ENCODE results near the gene DPH5.
A peak's percentile ranks its signal among the peaks of the same experiment; 100 is the strongest.
"Not testable (repeated sequence)": the region's sequence is repeated elsewhere in the genome, so short reads cannot be mapped to it uniquely, and the experiment has no call there.

DPH5 gene

DNA sequence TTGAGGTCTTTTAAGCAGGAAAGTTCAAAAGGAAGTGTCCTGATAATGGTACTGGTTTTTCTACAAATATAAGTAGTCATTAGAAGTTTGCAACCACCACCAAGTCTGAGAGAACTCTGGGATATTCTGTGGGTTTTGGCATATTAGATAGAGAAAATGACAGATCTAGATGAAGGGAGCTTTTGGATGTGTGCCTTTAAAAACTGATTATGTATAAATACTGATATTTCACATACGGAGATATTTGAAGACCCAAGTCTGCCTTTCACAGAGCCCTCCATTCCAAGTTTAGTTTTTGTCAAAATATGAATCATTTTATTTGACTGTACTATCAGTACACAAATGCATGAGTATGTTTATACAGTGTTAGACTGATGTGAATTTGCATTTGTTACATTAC lies 48.6 kb downstream of the DPH5 start:
- no peak for FAIRE-seq

DNA sequence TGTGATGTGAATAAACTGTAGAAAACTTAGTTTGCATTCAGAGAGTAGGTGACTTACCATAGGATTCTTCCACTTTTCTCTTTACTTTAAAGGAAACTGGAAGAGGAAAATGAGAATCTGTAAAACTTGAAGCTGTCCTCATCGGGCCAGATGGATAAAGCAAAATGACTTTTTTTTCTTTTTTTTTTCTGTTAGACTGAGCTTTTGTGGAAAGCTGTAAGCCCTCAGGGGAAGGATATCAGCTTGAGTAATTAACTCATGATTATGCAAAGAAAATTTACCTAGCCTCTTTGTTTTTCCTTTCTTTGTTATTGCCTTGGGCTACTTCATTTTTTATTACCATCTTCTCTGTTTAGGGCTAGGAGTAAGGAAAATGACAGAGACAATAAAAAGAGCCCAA lies 53.4 kb downstream of the DPH5 start:
- no peak for FAIRE-seq

DNA sequence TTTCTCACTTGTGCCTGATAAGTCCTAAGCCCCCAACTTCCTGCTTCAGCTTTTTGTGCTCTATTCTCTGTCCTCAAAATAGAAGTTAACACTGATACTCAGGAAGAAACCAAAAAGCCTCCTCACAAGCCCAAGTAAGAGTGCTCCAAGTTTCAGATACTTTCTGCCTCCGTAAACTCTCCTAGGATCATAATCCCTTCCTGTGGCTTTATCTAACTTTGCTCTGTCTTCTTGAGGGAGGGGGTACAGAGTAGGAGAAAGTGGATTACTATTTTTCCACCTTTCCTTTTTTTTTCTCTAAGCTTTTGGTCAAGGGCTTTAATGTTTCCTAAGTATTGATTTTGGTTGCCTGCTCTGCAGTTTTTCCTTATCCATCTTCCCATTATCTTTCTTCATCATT lies 54.6 kb downstream of the DPH5 start:
- no peak for FAIRE-seq

DNA sequence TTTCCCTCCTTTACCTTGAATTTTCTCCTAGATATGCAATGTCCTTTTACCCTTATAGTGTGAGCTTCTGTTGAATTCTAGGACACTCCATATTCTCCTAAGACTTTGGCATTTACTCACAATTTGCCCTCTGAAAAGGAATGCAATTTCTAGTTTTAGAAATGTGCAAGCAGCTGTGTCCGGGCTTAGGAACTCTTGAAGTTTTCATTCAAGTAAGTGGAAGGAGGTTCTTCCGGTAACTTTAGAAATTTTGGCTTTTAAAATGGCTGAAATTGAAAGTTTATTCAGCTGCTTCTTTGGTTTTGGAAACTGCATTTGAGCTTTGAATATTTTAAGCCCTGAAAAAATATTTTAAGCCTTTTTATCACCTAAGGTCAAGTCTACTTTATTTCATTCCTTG lies 56.3 kb downstream of the DPH5 start:
- FAIRE-seq: no peak

DNA sequence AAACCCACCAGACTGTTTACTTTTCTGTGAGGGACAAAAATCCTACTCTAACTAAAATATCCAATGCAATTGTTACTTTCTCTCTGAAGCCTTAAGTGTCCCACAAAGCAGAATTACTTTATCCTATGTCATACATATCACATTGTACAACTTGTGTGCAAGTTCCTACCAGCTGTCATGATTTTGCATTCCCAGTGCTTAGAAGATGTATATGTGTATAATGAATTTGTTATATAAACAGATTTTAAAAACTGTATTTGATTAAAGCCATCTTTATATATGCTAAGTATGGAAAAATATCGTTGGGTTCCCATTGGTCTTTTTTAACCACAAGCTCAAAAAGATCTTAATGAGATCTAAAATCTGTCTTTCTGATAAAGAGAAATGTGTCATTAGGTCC lies 57.0 kb downstream of the DPH5 start:
- FAIRE-seq: no peak

DNA sequence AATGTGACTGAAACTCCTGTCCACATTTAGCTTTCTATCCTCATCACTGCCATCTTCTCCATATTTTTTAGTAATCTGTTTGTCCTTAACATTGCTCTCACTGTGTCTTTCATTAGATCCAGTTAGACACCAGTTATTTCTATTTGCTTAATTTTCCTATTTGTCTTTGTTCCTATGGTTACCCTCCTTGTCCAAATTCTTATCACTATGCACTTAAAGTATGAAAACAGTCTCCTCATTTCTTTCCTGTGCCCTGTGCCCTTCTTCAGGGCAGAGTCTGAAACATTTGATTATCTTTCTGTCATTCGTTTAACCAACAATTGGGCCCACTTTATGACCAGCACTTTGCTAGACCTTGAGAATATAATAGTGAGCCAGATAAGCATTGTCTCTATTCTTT lies 65.5 kb downstream of the DPH5 start:
- no peak for FAIRE-seq

DNA sequence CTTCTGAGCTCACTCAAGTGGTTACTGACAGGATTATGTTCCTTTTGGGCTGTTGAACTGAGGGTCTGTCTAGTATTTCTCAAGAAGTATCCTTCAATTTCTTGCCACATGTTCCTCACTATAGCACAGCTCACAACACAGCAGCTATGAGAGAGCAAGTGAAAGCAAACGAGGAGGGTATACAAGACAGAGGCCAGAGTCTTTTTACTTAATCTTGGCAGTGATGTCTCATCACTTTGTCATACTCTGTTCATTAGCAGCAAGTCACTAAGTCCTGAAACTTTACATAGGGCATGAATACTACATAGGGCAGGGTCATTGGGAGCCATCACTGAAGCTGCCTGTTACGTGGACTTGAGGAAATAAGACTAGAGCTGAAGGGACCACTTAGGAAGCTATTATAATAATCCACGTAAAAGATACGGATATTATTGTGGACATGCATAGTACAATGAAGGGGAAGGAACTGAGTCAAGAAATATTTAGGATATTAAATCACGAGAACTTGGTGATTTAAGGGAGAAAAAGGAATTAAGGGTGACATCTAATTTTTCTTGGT lies 66.0 kb downstream of the DPH5 start:
- FAIRE-seq: no peak

DNA sequence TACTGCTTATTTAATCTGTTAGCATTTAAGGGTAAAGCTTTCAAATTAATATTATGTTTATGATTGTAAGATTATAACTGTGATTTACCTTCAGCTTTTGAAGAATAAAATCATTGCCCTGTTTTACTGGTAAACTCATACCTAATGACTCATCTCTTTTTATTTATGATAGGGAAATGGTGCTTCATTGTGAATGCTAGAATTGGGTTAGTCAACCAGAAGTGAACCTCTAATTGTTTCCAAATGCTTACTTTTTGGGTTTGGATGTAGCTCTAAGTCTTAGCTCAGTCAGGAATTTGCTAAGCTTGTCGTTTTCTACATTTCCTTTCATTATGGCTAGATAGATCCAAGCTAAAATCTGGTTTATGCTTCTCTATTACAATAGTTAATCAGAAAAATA lies 70.3 kb downstream of the DPH5 start:
- peak; percentile 92 for FAIRE-seq

DNA sequence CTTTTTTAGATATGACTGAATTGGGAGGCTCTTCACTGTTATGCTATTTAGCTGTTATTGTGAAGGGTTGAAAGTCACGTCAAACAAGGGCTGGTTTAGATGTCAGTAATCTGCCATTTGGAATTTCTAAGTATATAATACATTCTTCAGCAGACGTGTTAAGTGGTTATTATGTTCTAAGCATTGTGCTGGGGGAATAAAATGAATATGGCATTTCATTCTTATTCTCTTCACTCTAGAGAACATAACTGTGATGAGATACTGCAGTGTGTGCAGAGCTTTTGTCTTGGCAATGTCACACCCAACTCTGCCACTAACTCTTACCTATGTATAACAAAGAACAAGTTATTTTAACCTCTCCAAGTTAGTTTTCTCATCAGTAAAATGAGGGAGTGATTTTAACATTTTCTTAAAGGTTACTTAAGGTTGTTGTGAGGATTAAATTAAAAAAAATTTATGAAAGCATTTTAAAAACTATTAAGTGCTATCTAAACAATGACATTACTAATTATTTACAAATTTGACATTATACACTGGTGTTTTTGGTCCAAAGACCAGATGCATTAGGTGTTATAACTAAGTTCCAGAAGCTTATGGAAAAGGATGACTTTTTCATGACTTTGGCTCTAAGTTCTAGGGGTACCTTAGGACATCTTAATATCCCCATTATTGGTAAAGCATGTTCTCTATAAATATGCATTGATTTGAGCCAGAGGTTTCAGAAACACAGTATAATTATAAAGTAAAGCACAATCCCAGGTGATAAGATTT lies 71.4 kb downstream of the DPH5 start:
- no peak for FAIRE-seq

DNA sequence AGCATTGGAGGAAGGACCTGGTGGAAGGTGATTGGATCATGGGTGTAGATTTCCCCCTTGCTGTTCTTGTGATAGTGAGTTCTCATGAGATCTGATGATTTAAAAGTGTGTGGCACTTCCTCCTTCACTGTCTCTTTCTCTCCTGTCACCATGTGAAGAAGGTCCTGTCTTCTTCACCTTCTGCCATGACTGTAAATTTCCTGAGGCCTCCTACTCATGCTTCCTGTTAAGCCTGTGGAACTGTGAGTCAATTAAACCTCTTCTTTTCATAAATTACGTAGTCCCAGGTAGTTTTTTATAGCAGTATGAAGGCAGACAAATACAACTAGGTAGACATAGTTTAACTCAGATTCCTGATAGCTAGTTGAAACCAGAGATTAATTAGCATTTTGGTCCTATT lies 72.6 kb downstream of the DPH5 start:
- FAIRE-seq: not testable (repeated sequence)

DNA sequence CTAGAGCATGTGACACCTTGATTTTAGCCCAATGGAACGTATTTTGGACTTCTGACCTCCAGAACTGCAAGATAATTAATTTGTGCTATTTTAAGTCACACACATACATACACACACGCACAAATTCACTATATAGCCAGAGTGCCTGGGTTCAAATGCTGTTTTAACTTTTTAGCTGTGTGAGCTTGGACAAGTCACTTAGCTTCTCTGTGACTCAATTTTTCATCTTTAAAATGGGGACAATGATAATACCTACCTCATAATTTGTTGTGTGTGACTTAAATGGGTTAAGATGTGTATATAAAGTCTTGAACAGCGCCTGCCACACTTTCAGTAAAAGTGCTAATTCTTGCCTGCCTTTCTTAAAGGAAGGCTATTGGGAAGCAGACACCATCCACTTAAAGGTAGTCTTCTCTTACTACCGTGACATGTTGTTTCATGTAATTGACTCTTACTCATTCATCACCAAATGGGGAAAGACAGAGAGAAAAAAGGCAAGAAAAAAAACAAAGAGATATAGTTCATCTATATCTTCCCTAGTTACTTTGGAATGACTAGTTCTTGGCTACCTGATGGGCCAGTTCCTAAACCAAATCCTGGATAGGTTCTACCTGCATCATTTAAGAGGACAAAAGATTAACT lies 73.4 kb downstream of the DPH5 start:
- no peak for FAIRE-seq

DNA sequence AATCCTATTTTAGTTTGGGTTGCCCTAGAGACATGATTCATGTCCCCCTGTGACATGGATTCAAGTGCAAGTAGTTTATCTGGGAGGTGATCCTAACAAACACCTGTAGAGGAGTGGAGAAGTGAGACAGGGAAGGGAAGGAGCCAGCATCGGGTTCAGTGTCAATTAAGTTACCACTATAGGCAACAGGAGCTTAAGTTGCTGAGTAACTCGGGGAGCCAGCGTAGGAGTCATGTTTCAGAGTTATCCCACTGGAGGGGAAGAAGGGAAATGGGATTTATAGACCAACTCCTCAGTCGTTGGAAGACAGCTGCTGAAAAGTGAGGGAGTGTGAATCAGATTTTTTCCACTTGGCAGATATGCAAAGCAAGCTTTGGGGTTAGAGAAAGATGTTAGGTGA lies 74.8 kb downstream of the DPH5 start:
- no peak for FAIRE-seq

DNA sequence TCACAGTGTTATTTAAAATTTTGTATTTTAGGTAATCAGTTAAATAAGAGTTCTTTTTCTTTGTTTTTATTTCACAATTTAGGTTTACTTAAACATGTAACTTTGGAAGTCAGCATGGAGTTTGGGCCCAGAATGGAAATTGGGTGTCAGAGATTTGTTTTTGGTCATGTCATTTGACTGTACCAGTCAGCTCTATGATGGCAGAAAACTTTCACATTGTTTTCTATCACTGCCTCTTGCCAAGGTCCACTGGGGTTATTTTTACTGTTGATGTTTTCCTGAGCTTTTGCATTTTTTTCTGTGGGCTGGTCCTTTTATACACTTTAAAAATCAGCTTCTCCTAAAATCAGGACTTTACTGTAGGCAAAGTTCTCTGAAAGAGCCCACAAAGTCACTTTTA lies 75.2 kb downstream of the DPH5 start:
- no peak for FAIRE-seq

DNA sequence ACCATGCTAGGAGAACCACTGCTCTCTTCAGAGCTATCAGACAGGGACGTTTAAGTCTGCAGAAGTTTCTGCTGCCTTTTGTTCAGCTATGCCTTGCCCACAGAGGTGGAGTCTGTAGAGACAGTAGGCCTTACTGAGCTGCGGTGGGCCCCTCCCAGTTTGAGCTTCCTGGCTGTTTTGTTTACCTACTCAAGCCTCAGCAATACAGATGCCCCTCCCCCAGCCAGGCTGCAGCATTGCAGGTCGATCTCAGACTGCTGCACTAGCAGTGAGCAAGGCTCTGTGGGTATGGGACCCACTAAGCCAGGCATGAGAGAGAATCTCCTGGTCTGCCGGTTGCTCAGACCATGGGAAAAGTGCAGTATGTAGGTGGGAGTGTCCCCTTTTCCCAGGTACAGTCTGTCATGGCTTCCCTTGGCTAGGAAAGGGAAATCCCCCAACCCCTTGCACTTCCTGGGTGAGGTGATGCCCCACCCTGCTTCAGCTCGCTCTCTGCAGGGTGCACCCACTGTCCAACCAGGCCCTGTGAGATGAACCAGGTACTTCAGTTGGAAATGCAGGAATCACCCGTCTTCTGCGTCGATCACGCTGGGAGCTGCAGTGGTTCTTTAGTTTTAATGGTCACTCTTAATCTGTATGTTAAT lies 75.9 kb downstream of the DPH5 start:
- not testable (repeated sequence) for FAIRE-seq

DNA sequence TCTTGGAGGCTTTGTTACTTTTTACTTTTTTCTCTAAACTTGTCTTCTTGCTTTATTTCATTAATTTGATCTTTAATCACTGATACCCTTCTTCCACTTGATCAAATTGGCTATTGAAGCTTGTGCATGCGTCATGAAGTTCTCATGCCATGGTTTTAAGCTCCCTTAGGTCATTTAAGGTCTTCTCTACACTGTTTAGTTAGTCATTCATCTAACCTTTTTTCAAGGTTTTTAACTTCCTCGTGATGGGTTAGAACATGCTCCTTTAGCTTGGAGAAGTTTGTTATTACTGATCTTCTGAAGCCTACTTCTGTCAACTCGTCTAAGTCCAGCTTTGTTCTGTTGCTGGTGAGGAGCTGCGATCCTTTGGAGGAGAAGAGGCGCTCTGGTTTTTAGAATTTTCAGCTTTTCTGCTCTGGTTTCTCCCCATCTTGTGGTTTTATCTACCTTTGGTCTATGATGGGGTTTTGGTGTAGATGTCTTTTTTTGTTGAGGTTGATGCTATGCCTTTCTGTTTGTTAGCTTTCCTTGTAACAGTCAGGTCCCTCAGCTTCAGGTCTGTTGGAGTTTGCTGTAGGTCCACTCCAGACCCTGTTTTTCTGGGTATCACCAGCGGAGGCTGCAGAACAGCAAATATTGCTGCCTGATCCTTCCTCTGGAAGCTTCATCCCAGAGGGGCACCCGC lies 76.7 kb downstream of the DPH5 start:
- not testable (repeated sequence) for FAIRE-seq

DNA sequence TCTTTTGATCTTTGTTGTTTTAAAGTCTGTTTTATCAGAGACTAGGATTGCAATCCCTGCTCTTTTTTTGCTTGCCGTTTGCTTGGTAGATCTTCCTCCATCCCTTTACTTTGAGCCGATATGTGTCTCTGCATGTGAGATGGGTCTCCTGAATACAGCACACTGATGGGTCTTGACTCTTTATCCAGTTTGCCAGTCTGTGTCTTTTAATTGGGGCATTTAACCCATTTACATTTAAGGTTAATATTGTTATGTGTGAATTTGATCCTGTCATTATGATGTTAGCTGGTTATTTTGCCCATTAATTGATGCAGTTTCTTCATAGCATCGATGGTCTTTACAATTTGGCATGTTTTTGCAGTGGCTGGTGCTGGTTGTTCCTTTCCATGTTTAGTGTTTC lies 77.8 kb downstream of the DPH5 start:
- FAIRE-seq: not testable (repeated sequence)

DNA sequence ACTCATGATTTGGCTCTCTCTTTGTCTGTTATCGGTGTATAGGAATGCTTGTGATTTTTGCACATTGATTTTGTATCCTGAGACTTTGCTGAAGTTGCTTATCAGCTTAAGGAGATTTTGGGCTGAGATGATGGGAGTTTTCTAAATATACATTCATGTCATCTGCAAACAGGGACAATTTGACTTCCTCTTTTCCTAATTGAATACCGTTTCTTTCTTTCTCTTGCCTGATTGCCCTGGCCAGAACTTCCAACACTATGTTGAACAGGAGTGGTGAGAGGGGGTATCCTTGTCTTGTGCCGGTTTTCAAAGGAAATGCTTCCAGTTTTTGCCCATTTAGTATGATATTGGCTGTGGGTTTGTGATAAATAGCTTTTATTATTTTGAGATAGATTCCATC lies 79.5 kb downstream of the DPH5 start:
- not testable (repeated sequence) for FAIRE-seq

DNA sequence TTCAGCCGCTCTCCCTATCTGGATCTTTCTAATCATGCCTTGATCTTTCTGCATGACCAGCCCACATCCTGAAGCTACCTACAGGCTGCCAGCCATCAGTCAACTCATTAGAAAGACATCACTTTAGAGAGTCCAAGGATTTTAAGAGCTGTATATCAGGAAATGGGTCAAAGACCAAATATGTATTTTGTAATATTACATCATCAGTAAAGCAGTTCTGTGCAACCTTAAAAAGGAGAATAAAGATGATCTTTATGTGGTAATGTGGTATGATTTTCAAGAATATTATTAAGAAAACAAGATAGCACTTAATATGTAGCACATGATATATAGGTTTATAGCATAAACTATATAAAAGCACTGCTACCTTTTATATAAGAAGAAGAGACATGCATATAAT lies 82.1 kb downstream of the DPH5 start:
- FAIRE-seq: no peak

DNA sequence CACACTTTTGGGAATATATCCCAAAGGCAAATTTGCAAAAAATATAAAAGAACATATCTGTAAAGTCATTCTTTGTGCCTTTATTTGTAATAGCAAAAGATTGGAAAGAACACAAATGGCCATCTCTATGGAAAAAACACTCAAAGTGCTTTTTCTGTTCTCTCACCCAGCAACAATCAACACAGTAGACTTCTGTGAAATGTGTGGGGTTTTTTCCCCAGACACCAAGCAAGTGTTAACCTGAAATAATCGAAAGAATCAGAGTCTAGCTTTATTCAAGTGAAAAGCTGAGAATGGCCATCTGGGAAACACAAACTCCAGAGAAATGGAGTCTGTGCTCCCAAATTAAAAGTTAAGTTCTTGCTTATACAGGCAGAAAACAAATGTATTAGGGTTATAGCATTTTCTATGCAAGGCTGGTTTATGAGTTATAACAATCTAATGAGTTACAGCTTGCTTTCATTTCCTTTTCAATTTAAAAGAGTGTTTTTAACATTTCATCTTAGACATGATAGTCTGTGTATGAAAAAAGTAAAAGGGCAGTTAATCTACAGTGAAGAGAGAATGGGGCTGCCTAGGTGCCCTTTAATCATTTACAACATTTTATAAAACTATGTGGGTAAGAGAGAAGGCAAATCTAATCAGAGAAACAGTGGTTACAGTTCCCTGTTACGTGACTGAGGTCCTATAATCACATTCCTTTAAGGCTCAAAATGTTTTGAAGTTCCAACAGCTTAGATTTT lies 83.1 kb downstream of the DPH5 start:
- FAIRE-seq: no peak

DNA sequence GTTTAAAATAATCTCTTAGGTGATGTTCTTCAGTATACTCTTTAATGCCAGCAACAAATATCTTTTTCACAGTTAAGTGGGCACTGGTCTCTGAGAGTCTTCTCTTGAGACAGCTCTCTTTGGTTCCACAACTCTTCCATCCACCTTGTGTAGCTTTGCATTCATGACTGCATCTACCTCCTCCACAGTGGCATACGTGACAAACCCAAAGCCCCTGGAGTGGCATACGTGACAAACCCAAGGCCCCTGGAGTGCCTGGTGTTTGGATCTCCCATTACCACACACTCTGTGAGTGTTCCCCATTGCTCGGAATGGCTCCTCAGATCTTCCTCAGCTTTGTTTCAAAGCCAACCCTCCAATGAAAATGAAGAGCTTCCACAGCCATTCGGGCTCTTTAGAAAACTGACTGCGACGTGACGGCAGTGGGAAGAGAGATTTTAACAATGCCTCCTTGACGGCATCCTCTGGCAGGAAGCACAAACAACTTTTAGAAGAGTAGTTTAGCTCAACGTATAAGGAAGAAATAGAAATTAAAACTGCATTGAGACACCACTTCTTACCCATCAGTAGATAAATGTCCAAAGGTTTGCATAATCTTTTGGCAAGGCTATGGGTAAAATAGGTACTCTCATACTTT lies 83.9 kb downstream of the DPH5 start:
- FAIRE-seq: no peak

DNA sequence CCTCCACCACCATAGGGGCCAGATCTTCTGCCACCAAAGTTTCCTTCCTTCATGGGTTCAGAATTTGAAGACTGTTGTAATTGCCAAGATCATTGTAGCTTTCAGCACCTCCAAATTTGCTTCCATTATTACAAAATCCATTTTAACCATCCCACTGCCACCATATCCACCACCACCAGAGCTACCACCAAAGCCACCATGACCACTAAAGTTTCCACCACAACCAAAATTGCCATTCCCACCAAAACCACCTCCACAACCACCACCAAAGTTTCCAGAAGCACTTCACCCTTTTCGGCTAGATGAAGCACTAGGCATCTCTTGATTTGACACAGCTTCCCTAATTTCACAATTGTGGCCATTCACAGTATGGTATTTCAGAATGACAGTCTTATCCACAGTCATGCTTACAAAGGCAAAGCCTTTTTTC lies 84.5 kb downstream of the DPH5 start:
- no peak for FAIRE-seq

Data from endometrium (tissue), 2 donors.